Astrocyte (in vitro differentiated cells and primary cell): ENCODE measurements around the gene RAB40AL.

ENCODE experiments used
- CTCF ChIP-seq: IDR thresholded peaks from 2 replicates; pipeline ENCODE4 v1.5.1; 2011; ENCODE audit warnings: low read depth, mild to moderate bottlenecking, inconsistent platforms, low read length, moderate library complexity; ENCODE audit not compliant: insufficient read depth
- EZH2 ChIP-seq: IDR thresholded peaks from 2 replicates; pipeline ENCODE4 v1.6.1; 2012; ENCODE audit warnings: mild to moderate bottlenecking, low read length, inconsistent platforms; ENCODE audit not compliant: insufficient read depth

GRCh38 chrX:102902355-102902754 lies 34.7 kb upstream of the RAB40AL start:
- TF ChIP-seq CTCF (no peak), EZH2 (no peak)
